NCI-H1436 (cell line): ENCODE results near the gene TASP1.

Source experiments
- DNase-seq: peaks from one replicate; lab custom pipeline; 2025; lab: John Stamatoyannopoulos, UW

Gene TASP1

GRCh38 chr20:13344671-13345070, 294.1 kb downstream of the TASP1 start:
- no peak for DNase-seq

DNA sequence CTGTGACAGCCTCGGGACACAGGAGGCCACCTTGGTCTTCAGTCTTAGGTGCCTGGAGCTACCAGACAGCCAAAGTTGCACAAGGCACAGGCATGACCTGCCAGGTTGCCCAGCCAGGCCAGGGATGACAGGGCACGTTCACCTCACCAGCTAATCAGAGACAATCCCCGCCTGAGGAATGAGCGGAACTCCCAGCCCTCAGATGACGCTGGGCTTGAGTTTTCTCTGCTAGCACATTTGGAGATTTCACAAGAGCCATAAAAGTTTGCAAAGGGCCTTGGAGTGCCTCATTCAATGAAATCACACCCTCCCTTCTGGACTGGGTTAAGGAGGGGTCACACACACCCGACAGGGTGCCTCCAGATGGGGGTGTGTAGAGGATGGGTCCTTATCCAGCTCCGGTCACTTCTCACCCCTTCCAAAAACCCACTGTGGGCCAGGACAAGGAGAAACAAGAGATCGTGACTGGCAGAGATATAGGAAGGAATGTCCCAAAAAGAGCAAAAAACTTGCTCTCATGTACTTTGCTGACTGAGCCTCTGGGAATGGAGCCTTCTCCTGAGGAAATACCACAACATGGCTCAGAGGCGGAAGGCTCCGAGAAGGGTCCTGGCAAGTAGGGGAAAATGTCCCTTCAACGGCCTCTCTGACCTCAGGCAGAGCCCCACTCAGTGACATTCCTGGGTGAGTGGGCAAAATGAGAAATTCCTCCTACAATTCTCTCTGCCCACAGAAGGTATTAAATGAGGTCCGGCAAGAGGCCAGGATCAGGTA, 296.1 kb downstream of the TASP1 start:
- no peak for DNase-seq

DNA sequence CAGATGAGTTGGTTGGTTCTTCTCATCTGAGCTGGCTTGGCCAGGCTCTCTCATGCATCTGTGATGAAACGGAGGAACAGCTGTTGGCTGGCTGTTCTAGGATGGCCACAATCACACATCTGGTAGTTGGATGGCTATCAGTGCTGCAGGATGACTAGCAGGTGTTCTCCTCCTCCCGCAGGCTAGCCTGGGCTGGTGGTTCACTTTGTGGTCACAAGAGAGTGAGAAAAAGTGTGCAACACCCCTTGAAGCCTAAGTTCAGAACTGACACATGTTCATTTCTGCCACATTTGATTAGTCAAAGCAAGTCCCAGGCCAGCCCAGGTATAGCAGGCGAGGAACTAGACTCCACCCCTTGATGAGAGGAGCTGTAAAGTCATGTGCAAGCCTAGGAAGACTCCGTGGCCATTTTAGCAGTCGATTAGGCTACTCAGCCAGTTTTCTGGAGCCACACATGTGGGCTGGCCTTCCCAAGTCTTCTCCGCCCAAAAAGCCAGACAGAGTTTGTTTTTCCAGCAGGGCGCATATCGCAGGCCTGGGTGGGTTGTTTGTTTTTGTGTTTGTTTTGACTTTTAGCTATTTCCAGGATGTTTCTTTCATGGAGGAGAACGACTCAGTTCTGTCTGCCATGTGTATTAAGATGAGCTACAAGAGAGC, 296.9 kb downstream of the TASP1 start:
- DNase-seq, result no peak

DNA sequence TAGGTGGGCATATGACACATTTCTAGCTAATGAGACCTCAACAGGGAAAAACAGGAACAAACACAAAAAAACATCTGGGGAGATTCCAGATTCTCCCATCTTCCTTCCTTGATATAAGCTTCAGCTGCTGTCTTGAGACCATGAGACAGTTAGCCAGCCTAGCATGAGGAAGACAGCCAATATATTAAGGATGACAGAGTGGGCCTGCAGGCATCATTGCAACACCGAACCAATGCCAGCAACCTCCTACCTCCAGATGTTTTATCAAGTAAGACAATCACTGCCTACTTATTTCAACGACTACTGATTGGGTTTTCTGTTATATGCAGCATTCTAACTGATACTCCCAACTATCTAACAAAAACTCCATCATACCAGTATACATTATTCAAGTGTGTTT, 298.6 kb downstream of the TASP1 start:
- DNase-seq, result no peak
